ENCODE data around the gene EEA1. TPM values are rescaled to one million over a fixed set of nuclear protein-coding genes. Genes with fewer than 3 reads are reported as not detected.

Gene EEA1
- total RNA-seq, 1 donor from 2014 or later = 10.9 TPM

Other genes with a start within 250 kb of the EEA1 start
- not detected for gene PLEKHG7, start 226.3 kb downstream of the EEA1 start, total RNA-seq